Fibroblast of pulmonary artery (primary cell): Measurements from ENCODE around the gene CPSF4L.

Source experiments
- DNase-seq: peaks from one replicate; pipeline ENCODE4 v3.0.0-alpha.2; 2010; ENCODE audit warnings: low read depth
- H3K4me3 ChIP-seq: replicated peaks from 2 replicates; pipeline ENCODE4 v1.5.1; 2011; ENCODE audit warnings: low read depth, mild to moderate bottlenecking, control low read depth, low read length, moderate library complexity
- CTCF ChIP-seq: IDR thresholded peaks from 2 replicates; pipeline ENCODE4 v1.5.1; 2011; ENCODE audit warnings: mild to moderate bottlenecking, control low read depth, low read length, inconsistent platforms; ENCODE audit errors: missing control alignments

CPSF4L gene

DNA sequence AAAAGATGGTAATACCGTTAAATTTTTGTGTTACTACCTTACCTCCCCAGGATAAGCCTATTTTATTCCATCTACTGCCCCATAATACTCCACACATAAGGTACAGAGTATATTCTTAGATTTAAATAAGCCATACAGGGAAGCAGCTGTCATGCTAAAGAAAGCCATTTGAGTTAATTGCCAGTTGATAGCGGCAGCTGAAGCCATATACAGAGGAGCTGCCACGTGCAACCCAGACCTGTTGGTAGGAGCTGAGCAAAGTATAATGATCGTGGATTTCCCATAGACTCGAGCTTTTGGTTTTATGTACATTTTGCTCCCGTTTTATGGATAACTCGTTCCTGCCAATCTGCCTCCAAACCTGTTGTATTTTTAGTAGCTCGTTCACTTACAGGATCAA is 12.0 kb downstream of the CPSF4L start:
- no peak overlapping the region for H3K4me3 ChIP-seq
- no peak for TF ChIP-seq CTCF
- no peak for DNase-seq

DNA sequence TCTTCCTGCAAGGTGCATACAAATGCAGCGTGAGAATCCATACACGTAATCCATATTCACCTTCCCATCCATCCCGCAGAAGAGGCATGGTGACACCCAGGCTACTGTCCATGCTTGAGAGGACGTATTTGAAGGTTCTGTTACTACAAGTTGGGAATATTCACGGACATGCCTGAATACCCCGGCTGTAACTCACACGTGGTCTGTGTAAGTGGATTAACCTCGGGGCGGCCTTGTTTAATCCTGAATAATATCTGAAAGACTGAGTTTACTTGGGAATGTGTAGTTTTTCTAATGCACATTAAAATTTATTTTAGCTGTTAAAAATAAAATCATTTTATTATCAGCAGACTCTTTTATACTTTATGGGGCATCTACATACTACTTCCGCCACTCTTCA is 13.1 kb downstream of the CPSF4L start:
- no peak for TF ChIP-seq CTCF
- no peak overlapping the region for H3K4me3 ChIP-seq
- no peak for DNase-seq

DNA sequence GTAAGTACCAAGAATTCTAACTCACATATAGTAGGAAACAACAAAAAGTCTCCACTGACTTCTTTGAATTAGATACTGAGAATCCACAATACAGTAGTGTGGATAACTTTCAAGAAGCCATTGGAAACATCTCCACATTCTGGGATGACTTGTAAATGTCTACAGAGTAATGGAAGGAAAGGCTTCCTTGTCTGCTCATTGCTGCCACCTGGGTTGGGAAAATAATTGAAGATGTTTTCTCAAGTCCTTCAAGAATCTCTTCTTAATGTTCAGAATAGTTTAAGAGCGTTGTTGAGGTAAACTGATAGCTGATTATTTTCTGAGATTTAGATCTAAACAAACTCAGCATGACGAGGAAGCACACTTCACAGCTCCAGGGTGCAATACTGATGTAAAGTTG is 14.0 kb downstream of the CPSF4L start:
- peak; percentile 29 for TF ChIP-seq CTCF
- DNase-seq, result peak; percentile 44
- H3K4me3 ChIP-seq, result no peak overlapping the region

DNA sequence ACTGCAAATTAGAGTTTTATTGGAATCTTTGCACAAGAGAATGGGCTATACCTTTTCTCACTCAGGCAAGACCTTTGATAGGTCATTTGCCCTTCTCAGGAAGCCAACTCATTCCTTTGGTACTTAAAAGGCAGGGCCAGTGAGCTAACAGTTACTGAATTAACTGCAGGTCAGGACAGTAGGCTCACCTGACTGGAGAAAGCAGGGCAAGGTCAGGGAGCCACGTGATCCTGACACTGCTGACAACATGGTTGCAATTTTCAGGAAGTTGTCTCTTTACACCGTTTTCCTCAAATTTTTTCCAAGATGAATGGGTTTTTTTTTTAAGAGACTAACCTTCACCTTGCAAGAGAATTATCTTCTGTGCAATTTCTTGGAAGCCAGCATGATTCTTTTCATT is 21.1 kb downstream of the CPSF4L start:
- no peak for DNase-seq
- no peak for TF ChIP-seq CTCF
- no peak overlapping the region for H3K4me3 ChIP-seq

GRCh38 chr17:73237714-73238113 is 24.0 kb downstream of the CPSF4L start:
- no peak for DNase-seq
- no peak for TF ChIP-seq CTCF
- no peak overlapping the region for H3K4me3 ChIP-seq

- H3K4me3 ChIP-seq, result no peak overlapping the region
- DNase-seq, result no peak
- TF ChIP-seq CTCF, result no peak
Observed at GRCh38 chr17:73234736-73235135, 26.9 kb downstream of the CPSF4L start.

- no peak for TF ChIP-seq CTCF
- peak; percentile 27 for DNase-seq
- H3K4me3 ChIP-seq, result peak overlapping the region; percentile 78
Observed at GRCh38 chr17:73232587-73233373, 28.9 kb downstream of the CPSF4L start.
